H9 (cell line): Measurements from ENCODE around the gene RPL38. TPM values are rescaled to one million over a fixed set of nuclear protein-coding genes. Genes with fewer than 3 reads are reported as not detected.
A peak's percentile ranks its signal among the peaks of the same experiment; 100 is the strongest.

Experiments
- DNase-seq: peaks from one replicate; pipeline ENCODE4 v3.0.0-alpha.2; 2017
- H2AFZ ChIP-seq: one replicate; pipeline ENCODE4 v1.6.1; 2013; ENCODE audit warnings: mild to moderate bottlenecking, low read length, control low read depth, moderate library complexity
- H2AK5ac ChIP-seq: 2 replicates; pipeline ENCODE4 v1.6.1; 2013; ENCODE audit warnings: low read length, control low read depth, mixed read lengths; ENCODE audit not compliant: insufficient read length
- H2BK120ac ChIP-seq: one replicate; pipeline ENCODE4 v1.6.1; 2013; ENCODE audit warnings: low read depth, mild to moderate bottlenecking, low read length, control low read depth, inconsistent platforms; ENCODE audit not compliant: poor library complexity, severe bottlenecking
- H2BK12ac ChIP-seq: 2 replicates; pipeline ENCODE4 v1.6.1; 2013; ENCODE audit warnings: low read length, control low read depth, mixed read lengths, low read depth; ENCODE audit not compliant: insufficient read length
- H2BK15ac ChIP-seq: 2 replicates; pipeline ENCODE4 v1.6.1; 2013; ENCODE audit warnings: low read depth, low read length, control low read depth
- H2BK20ac ChIP-seq: one replicate; pipeline ENCODE4 v1.6.1; 2013; ENCODE audit warnings: low read depth, mild to moderate bottlenecking, low read length, control low read depth, inconsistent platforms; ENCODE audit not compliant: poor library complexity, severe bottlenecking
- H2BK5ac ChIP-seq: 2 replicates; pipeline ENCODE4 v1.6.1; 2013; ENCODE audit warnings: low read length, control low read depth, mixed read lengths; ENCODE audit not compliant: insufficient read length
- H3K14ac ChIP-seq: 2 replicates; pipeline ENCODE4 v1.6.1; 2013; ENCODE audit warnings: low read length, control low read depth; ENCODE audit not compliant: insufficient read depth
- H3K18ac ChIP-seq: 2 replicates; pipeline ENCODE4 v1.6.1; 2013; ENCODE audit warnings: low read depth, mild to moderate bottlenecking, mixed read lengths, low read length, control low read depth; ENCODE audit not compliant: insufficient read length
- H3K23ac ChIP-seq: 2 replicates; pipeline ENCODE4 v1.6.1; 2013; ENCODE audit warnings: low read length, control low read depth, mixed read lengths, low read depth; ENCODE audit not compliant: insufficient read length
- H3K23me2 ChIP-seq: 2 replicates; pipeline ENCODE4 v1.6.1; 2013; ENCODE audit warnings: low read depth, mild to moderate bottlenecking, mixed read lengths, low read length, control low read depth; ENCODE audit not compliant: insufficient read length, poor library complexity, severe bottlenecking
- H3K27ac ChIP-seq: 2 replicates; pipeline ENCODE4 v1.5.1; 2013; ENCODE audit warnings: low read length, control low read depth, mixed read lengths, low read depth; ENCODE audit not compliant: insufficient read length
- H3K27me3 ChIP-seq: 2 replicates; pipeline ENCODE4 v1.6.1; 2013; ENCODE audit warnings: low read length, control low read depth, inconsistent platforms; ENCODE audit not compliant: insufficient read depth
- H3K4ac ChIP-seq: 2 replicates; pipeline ENCODE4 v1.6.1; 2013; ENCODE audit warnings: low read depth, mild to moderate bottlenecking, control low read depth, inconsistent platforms, low read length, moderate library complexity
- H3K4me1 ChIP-seq: 2 replicates; pipeline ENCODE4 v1.6.1; 2013; ENCODE audit warnings: low read length, control low read depth, inconsistent platforms; ENCODE audit not compliant: insufficient read depth
- H3K4me2 ChIP-seq: 2 replicates; pipeline ENCODE4 v1.6.1; 2013; ENCODE audit warnings: low read length, control low read depth, mixed read lengths; ENCODE audit not compliant: insufficient read length, insufficient read depth
- H3K56ac ChIP-seq: 2 replicates; pipeline ENCODE4 v1.6.1; 2013; ENCODE audit warnings: low read depth, mild to moderate bottlenecking, mixed read lengths, low read length, control low read depth; ENCODE audit not compliant: insufficient read length
- H3K79me1 ChIP-seq: 2 replicates; pipeline ENCODE4 v1.6.1; 2013; ENCODE audit warnings: low read depth, mild to moderate bottlenecking, moderate library complexity, low read length, control low read depth, inconsistent platforms; ENCODE audit not compliant: insufficient read depth, poor library complexity, severe bottlenecking
- H3K79me2 ChIP-seq: 2 replicates; pipeline ENCODE4 v1.6.1; 2013; ENCODE audit warnings: low read length, control low read depth, inconsistent platforms; ENCODE audit not compliant: insufficient read depth
- H3K9ac ChIP-seq: 2 replicates; pipeline ENCODE4 v1.6.1; 2013; ENCODE audit warnings: low read length, control low read depth, mixed read lengths; ENCODE audit not compliant: insufficient read length; ENCODE audit errors: extremely low read depth
- H3K9me3 ChIP-seq: one replicate; pipeline ENCODE4 v1.6.1; 2013; ENCODE audit warnings: low read depth, low read length, inconsistent platforms; ENCODE audit not compliant: control insufficient read depth
- H3T11ph ChIP-seq: one replicate; pipeline ENCODE4 v1.6.1; 2013; ENCODE audit warnings: mild to moderate bottlenecking, low read length, control low read depth, inconsistent platforms
- H4K20me1 ChIP-seq: one replicate; pipeline ENCODE4 v1.6.1; 2013; ENCODE audit not compliant: control insufficient read depth, insufficient read length, insufficient read depth
- H4K5ac ChIP-seq: 2 replicates; pipeline ENCODE4 v1.6.1; 2013; ENCODE audit warnings: low read depth, mild to moderate bottlenecking, mixed read lengths, low read length, control low read depth; ENCODE audit not compliant: insufficient read length
- H4K8ac ChIP-seq: replicated peaks from 2 replicates; pipeline ENCODE4 v1.6.1; 2013; ENCODE audit warnings: low read length, control low read depth, mixed read lengths, low read depth; ENCODE audit not compliant: insufficient read length
- H4K91ac ChIP-seq: 2 replicates; pipeline ENCODE4 v1.6.1; 2013; ENCODE audit warnings: low read depth, mild to moderate bottlenecking, moderate library complexity, mixed read lengths, low read length, control low read depth; ENCODE audit not compliant: insufficient read length
- H3K27ac Mint-ChIP-seq, 3 experiments: 2 replicates in 2 of 3; 3 replicates in 1 of 3; pipeline ENCODE4 v1.8.0; 2020 to 2021; ENCODE audit warnings: mixed read lengths in 3 of 3, mild to moderate bottlenecking in 1 of 3, moderate library complexity in 1 of 3
- H3K27me3 Mint-ChIP-seq: 2 replicates; pipeline ENCODE4 v1.8.0; 2021; ENCODE audit warnings: low read depth, mild to moderate bottlenecking, moderate library complexity, mixed read lengths
- H3K36me3 Mint-ChIP-seq, 3 experiments: 2 replicates in 2 of 3; 3 replicates in 1 of 3; pipeline ENCODE4 v1.8.0; 2020 to 2021; ENCODE audit warnings: low read depth in 3 of 3, mixed read lengths in 3 of 3; ENCODE audit not compliant: insufficient read depth in 1 of 3
- H3K4me1 Mint-ChIP-seq, 2 experiments: 2 replicates each; pipeline ENCODE4 v1.8.0; 2020; ENCODE audit warnings: mixed read lengths in 2 of 2
- H3K4me3 Mint-ChIP-seq, 2 experiments: 2 replicates in 1 of 2; 3 replicates in 1 of 2; pipeline ENCODE4 v1.8.0; 2020 to 2021; ENCODE audit warnings: mild to moderate bottlenecking in 2 of 2, mixed read lengths in 2 of 2, moderate library complexity in 1 of 2
- H3K9me3 Mint-ChIP-seq, 2 experiments: 2 replicates in 1 of 2; 3 replicates in 1 of 2; pipeline ENCODE4 v1.8.0; 2020; ENCODE audit warnings: mild to moderate bottlenecking in 2 of 2, mixed read lengths in 2 of 2, moderate library complexity in 1 of 2
- WGBS: extraction: QIAGEN DNeasy Blood & Tissue Kit; methylation state at CpG from one replicate; pipeline ENCODE4 v1.1.7; 2013; ENCODE audit warnings: missing lambda C conversion rate, low lambda C conversion rate, mixed read lengths; ENCODE audit not compliant: insufficient read length; ENCODE audit errors: extremely low coverage; 5-methylcytosine and 5-hydroxymethylcytosine counted together
- total RNA-seq: library from RNA; stranded (reverse); gene quantifications from 2 replicates; pipeline ENCODE4 v1.2.1, GENCODE V29; 2021
- TF ChIP-seq, protein P1 (sequence below): fragments of 200-600 bp; sonication (generic); conservative IDR thresholded peaks from 3 replicates; pipeline ENCODE4 v1.8.0; 2021; ENCODE audit warnings: antibody characterized with exemption, mild to moderate bottlenecking

RPL38 gene
- total RNA-seq, 1 experiment from 2014 or later = 1,358 TPM

- Histone ChIP-seq H3K23ac (no peak overlapping the region), H3K79me1 (no peaks in the 10 kb centered on the region), H3T11ph (no peak overlapping the region), H3K18ac (no peak overlapping the region), H4K91ac (no peak overlapping the region), H4K8ac (no peak overlapping the region), H2BK5ac (no peak overlapping the region), H3K9me3 (no peaks in the 10 kb centered on the region), H2AK5ac (no peak overlapping the region), H3K56ac (no peak overlapping the region), H4K20me1 (no peaks in the 10 kb centered on the region), H2BK12ac (no peak overlapping the region), H2BK20ac (no peak overlapping the region), H3K4me2 (no peak overlapping the region), H3K14ac (no peak overlapping the region), H3K79me2 (no peaks in the 10 kb centered on the region), H3K4me1 (no peaks in the 10 kb centered on the region; the same call in 1 of the 2 replicates), H2BK15ac (no peak overlapping the region), H3K23me2 (no peaks in the 10 kb centered on the region), H4K5ac (no peak overlapping the region), H2BK120ac (no peak overlapping the region), H3K4ac (no peak overlapping the region), H2AFZ (no peak overlapping the region), H3K9ac (no peak overlapping the region), H3K27me3 (no peaks in the 10 kb centered on the region), H3K27ac (no peak overlapping the region)
- no peak overlapping the region for H3K4me3 Mint-ChIP-seq
- H3K36me3 Mint-ChIP-seq = no peaks in the 10 kb centered on the region
- peaks cover 0 to 6% of the 10 kb centered on the region in 2 experiments; a peak in 1 of 4 replicates for H3K4me1 Mint-ChIP-seq
- DNase-seq = peak; percentile 25
- H3K9me3 Mint-ChIP-seq = peaks cover 0 to 4% of the 10 kb centered on the region in 2 experiments; a peak in 2 of 5 replicates
- no CpG with 5 or more reads among the region's 11 CpGs for WGBS
- TF ChIP-seq, protein P1, sequence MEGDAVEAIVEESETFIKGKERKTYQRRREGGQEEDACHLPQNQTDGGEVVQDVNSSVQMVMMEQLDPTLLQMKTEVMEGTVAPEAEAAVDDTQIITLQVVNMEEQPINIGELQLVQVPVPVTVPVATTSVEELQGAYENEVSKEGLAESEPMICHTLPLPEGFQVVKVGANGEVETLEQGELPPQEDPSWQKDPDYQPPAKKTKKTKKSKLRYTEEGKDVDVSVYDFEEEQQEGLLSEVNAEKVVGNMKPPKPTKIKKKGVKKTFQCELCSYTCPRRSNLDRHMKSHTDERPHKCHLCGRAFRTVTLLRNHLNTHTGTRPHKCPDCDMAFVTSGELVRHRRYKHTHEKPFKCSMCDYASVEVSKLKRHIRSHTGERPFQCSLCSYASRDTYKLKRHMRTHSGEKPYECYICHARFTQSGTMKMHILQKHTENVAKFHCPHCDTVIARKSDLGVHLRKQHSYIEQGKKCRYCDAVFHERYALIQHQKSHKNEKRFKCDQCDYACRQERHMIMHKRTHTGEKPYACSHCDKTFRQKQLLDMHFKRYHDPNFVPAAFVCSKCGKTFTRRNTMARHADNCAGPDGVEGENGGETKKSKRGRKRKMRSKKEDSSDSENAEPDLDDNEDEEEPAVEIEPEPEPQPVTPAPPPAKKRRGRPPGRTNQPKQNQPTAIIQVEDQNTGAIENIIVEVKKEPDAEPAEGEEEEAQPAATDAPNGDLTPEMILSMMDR = no peak
- H3K27me3 Mint-ChIP-seq = peaks cover 5% of the 10 kb centered on the region
- no peak overlapping the region for H3K27ac Mint-ChIP-seq
Observed at GRCh38 chr17:74161503-74161875, 42.0 kb upstream of the RPL38 start.
